Skin epidermis (tissue), 12 donors: ENCODE data around the gene SERPINA12.
"Not testable (repeated sequence)": the region's sequence is repeated elsewhere in the genome, so short reads cannot be mapped to it uniquely, and the experiment has no call there.

Experiments
- H3K27ac ChIP-seq, 21 experiments: fragments of 200-600 bp; sonication (generic) in 11 of 21; one replicate each; pipeline ENCODE4 v1.5.0; 2020; ENCODE audit warnings: mild to moderate bottlenecking in 3 of 21, inconsistent platforms in 2 of 21, moderate library complexity in 2 of 21
- H3K4me3 ChIP-seq, 7 experiments: fragments of 200-600 bp; sonication (generic) in 2 of 7; one replicate each; pipeline ENCODE4 v1.5.0; 2020; ENCODE audit warnings: inconsistent platforms in 2 of 7, mild to moderate bottlenecking in 2 of 7, moderate library complexity in 1 of 7

The SERPINA12 gene

DNA sequence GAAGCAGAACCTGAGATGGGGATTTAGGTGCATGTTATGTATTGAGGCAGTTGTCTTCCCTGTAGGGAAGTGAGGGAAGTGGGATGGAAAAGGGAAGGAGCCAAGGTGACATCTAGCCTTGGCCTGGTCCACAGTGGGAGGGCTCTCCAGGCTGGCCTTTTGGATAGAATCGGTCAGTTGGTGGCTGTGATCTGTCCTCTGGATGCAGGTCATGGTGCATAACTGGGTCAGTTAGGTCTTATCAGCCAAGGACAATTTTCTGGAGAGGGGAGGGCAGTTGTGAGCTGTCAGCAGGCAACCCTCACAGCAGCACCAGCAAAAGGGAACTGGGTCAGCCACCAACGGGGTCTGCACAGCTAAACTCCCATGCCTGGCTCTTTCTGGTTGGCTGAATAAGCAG lies 9.6 kb downstream of the SERPINA12 start:
- no peak overlapping the region for H3K4me3 ChIP-seq
- H3K27ac ChIP-seq = no peak overlapping the region

DNA sequence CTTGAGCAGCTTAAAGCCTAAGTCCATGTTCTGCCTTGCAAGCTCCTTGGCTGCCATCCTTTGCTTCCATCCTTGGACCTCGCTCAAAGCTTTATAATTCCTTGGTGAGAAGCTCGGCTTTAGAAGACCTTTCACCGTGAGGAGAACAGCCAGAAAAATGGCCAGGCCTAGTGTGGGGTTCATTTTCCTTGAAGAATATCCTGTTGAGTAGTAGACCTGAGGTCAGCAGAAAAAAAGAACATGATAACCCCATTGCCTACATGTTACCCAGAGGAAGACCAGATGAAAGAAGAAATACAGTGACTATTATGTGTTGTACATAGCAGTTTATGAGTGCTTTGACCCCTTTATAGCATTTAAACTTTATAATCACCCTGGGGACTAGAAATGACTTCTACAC lies 11.1 kb downstream of the SERPINA12 start:
- no peak overlapping the region for H3K27ac ChIP-seq
- H3K4me3 ChIP-seq = no peak overlapping the region

- no peak overlapping the region for H3K27ac ChIP-seq
- H3K4me3 ChIP-seq = no peak overlapping the region
Observed at GRCh38 chr14:94494085-94494484, 15.2 kb downstream of the SERPINA12 start.

DNA sequence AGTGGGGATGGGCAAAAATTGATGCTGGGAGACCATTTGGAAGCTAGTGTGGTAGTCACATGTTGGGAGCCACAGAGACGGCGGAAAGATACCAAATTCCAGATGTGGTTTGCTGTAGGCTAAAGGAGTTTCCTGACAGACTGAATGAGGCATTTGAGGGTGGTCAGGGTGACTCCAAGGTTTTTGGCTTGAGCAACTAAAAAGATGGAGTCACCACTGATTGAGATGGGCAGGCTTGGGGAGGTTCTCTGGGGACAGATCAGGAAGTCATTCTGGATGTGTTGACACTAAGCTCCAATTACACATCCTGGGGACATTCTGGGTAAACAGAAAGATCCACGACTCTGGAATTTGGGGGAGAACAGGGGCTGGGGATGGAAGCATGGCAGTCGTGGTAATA lies 17.8 kb downstream of the SERPINA12 start:
- Histone ChIP-seq H3K27ac (no peak overlapping the region), H3K4me3 (no peak overlapping the region)

DNA sequence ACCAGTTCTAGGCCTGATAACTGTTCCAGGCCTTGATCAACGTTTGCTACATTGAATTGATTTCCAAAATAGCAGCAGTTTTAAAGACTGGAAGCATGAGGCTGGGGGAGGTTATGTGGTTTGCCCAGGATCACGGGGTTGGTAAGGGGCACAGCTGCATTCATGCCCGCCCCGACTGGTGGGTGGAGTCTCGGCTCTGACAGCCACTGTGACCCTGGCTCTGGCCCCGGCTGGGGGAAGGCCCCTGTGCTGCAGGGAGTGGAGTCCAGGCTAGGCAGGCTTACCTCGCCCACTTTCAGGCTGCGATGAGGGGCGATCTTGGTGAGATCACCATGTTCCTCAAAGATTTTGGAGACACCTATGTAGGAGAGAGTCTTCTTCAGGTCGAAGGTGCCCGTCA lies 19.9 kb downstream of the SERPINA12 start:
- Histone ChIP-seq H3K27ac (no peak overlapping the region), H3K4me3 (no peak overlapping the region)

DNA sequence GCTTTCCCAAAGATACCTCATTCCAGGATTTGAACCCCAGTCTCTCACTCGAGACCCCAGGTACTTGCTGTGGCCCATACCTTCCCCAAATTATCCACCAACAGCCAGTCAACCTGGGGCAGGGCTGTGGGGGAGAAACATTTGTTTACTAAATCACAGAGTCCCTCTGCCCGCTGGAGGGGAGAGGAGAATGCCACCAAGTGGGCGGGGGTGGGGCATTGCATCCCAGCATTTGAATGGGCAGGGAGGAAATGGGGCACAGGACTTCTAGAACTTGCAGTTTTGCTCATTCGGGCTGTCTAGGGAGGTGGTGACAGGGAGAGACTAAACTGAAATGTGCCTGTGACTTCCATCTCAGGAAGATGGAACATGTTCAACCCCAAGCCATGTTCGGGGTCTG lies 22.4 kb downstream of the SERPINA12 start:
- H3K4me3 ChIP-seq = no peak overlapping the region

DNA sequence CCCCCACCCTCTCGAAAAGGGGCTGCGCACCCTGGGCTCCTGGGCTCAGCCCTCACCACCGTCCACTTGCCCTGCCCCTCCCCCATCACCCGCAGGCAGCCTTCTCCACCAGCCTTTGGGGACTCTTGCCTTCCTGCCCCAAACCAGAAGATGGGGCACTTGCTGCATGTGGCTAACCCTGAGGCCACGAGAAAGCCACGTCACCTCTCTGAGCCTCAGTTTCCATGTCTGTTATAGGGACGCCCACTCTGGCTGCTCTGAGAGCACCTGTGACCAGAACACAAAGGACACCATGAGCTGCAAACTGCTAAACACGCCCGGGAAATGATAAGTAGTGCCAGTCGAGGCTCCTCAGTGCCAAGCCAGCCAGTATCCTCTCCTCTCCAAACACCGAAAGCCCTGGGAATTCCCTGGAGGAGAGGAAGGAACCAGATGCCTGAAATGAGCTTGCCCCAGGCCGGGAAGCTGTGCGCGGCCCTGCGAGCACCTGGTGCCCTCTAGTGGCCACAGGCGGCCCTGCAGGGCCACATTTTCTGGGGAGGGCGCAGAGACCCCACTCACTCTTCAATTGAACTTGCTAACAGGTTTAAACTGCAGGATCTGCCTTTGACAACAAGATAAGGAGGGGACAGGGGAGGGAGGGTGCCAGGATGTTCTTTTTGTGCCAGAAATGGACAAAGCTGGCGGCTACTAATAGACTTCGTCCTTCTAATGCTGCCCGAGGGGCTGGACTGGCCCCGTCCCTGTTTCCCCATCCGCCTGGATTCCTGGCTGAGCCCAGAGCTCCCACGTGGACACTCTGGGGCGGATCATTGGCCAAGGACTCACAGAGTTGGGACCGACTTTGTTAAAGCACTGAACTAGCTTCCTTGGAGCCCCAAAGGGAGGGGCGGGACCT lies 23.1 kb downstream of the SERPINA12 start:
- Histone ChIP-seq H3K4me3 (no peak overlapping the region), H3K27ac (peak overlapping the region in 2 of 21 experiments; percentile 10 to 20)

More for the DNA sequence above, 22.4 kb downstream of the SERPINA12 start:
- no peak overlapping the region for H3K27ac ChIP-seq

- peak overlapping the region in 1 of 21 experiments; percentile 37 for H3K27ac ChIP-seq
Observed at GRCh38 chr14:94484481-94484880, 24.8 kb downstream of the SERPINA12 start.

DNA sequence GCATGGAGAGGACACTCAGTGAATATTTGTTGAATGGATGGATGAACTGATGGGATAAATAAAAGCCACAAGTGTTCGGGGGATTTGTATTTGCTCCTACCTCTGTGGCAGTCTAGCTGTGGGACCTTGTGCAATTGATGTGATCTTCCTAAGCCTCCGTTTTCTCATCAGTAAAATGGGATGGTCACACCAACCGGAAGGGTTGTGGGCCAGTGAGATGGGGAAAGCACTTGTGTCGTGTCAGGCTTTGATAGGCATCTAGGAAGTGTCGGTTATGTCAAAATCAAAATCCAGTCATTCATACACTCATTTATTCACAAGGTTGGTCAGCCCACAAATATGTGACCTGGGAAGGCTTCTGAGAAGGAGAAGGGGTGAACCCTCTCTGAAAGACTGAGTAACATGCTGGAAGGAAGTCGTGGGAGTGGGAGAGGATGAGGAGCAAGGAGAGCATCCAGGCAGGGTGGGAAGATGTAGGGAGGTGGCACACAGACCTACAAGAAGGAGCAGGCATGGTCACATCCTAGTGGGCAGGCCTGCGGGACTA lies 25.5 kb downstream of the SERPINA12 start:
- peak overlapping the region in 1 of 21 experiments; percentile 36 for H3K27ac ChIP-seq
- no peak overlapping the region for H3K4me3 ChIP-seq

More at GRCh38 chr14:94484481-94484880, 24.8 kb downstream of the SERPINA12 start:
- no peak overlapping the region for H3K4me3 ChIP-seq

DNA sequence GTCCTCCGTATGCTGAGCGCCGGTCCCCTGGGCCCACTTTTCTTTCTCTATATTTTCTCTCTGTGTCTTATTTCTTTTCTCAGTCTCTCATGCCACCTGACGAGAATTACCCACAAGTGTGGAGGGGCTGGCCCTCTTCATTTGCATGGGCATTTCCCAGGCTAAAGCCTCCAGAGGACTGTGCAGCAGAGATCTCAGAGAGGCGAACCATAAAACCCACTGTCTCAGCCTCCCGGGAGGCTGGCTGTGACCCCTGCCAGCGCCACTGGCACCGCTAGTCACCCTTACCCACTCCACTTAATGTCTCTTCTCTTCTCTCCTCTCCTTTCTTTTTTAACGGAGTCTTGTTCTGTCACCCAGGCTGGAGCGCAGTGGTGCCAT lies 26.2 kb downstream of the SERPINA12 start:
- Histone ChIP-seq H3K27ac (peak overlapping the region in 1 of 21 experiments; percentile 36), H3K4me3 (no peak overlapping the region)

DNA sequence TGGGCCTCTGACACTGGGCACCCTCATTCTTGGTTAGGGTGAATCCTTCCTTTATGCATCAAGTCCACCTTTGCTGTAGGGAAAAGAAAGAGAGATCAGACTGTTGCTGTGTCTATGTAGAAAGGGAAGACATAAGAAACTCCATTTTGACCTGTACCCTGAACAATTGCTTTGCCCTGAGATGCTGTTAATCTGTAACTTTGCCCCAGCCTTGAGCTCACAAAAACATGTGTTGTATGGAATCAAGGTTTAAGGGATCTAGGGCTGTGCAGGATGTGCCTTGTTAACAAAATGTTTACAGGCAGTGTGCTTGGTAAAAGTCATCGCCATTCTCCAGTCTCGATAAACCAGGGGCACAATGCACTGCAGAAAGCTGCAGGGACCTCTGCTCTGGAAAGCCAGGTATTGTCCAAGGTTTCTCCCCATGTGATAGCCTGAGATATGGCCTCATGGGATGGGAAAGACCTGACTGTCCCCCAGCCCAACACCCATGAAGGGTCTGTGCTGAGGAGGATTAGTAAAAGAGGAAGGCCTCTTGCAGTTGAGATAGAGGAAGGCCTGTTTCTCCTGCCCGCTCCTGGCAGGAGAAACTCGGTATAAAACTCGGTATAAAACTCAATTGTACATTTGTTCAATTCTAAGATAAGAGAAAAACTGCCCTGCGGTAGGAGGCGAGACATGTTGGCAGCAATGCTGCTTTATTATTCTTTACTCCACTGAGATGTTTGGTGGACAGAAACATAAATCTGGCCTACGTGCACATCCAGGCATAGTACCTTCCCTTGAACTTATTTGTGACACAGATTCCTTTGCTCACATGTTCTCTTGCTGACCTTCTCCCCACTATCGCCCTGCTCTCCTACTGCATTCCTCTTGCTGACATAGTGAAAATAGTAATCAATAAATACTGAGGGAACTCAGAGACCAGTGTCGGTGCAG lies 26.9 kb downstream of the SERPINA12 start:
- H3K27ac ChIP-seq = not testable (repeated sequence)

GRCh38 chr14:94481468-94482131 lies 27.7 kb downstream of the SERPINA12 start:
- Histone ChIP-seq H3K27ac (peak overlapping the region in 1 of 21 experiments; percentile 68), H3K4me3 (no peak overlapping the region)

More for the DNA sequence above, 26.9 kb downstream of the SERPINA12 start:
- H3K4me3 ChIP-seq = not testable (repeated sequence)

GRCh38 chr14:94480809-94481208 lies 28.5 kb downstream of the SERPINA12 start:
- no peak overlapping the region for H3K4me3 ChIP-seq
- peak overlapping the region in 1 of 21 experiments; percentile 68 for H3K27ac ChIP-seq

GRCh38 chr14:94478420-94478819 lies 30.8 kb downstream of the SERPINA12 start:
- Histone ChIP-seq H3K27ac (peak overlapping the region in 1 of 21 experiments; percentile 34), H3K4me3 (no peak overlapping the region)

DNA sequence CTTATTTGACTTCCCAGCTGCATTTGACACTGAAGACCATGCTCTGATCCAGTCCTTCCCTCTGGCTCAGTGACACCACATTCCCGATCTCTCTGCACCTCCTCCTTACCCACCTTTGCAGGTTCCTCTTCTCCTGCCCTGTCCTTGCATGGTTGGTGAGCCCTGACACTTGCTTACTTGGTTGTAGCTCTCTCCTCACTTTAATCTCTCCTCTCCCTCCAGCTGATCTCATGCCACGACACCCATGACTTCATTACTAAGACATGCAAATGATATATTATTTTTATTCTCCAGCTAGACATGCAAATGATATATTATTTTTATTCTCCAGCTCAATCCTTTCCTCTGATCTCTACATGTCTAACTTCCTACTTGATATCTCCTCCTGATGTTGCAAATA lies 33.2 kb downstream of the SERPINA12 start, which contains the start of gene SERPINA9:
Gene SERPINA9, minus strand, starts transcription at position 175 of the 400 bp plus-strand sequence. CDS start 6,357 bp downstream, outside the sequence.
- peak within 1 kb of the TSS in 1 of 21 experiments; percentile 72 for H3K27ac ChIP-seq
- H3K4me3 ChIP-seq = no peak within 1 kb of the TSS

DNA sequence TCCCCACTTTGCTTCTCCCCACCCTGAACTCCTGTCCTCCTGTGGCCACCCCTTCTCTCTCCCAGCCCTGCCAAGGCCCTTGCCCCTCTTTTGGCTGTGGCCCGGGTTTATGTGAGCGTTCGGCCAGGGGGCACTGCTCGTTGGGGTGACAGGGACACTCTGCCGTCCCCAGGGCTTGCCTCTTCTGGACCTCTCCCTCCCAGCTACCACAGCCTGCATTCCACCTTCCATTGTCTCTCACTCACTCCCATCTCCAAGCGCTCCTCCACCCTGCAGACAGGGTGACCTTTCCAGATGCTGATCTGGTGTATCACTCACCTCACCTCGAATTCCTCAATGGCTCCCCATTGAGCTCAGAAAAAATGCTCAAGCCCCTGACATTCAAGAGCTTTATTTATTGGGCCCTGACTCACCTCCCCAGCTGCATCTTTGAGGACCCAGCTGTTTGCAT lies 34.7 kb downstream of the SERPINA12 start:
- H3K4me3 ChIP-seq = no peak overlapping the region

DNA sequence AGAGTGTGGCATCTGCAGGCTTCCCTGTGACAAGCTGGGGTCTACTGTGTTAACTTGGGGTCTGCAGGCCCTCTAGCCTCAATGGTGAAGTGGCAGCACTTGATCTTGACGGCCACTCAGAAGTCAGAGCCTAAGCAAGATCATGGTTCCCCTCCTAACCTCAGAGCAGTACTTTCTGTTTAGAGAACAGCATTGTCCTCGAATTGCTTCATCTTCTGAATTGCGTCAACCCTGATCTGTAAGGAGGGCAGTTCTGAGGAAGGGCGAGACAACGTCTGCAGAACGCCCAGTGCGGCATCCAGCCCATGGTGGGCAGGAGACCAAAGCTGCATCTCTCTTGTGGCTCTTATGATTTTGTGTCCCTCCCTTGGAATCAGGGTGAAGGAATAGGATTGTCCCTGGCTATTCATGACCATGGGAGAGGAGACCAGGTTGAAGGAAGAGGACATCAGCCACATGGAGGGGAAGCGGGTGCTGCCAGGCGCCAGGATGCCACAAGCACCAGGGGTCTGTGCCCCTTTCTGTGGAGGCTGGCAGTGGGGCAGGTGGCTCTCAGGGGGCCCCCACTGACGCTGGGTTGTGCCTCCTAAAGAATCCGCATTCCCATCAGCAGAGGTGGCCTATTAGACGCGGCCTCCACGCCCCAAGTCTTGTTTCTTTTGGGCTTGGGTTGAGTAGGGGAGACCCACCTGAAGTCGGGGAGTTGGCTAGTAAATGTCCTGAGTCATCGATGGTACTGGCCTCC lies 35.4 kb downstream of the SERPINA12 start:
- Histone ChIP-seq H3K27ac (peak overlapping the region in 2 of 21 experiments; percentile 30 to 72), H3K4me3 (no peak overlapping the region)

More for the DNA sequence above, 34.7 kb downstream of the SERPINA12 start:
- peak overlapping the region in 2 of 21 experiments; percentile 30 to 72 for H3K27ac ChIP-seq

GRCh38 chr14:94472842-94473241 lies 36.4 kb downstream of the SERPINA12 start:
- no peak overlapping the region for H3K4me3 ChIP-seq
- H3K27ac ChIP-seq = peak overlapping the region in 1 of 21 experiments; percentile 35
